NCI-H1092 (cell line): ENCODE results near the gene SPATA46.
"Not testable (repeated sequence)": the region's sequence is repeated elsewhere in the genome, so short reads cannot be mapped to it uniquely, and the experiment has no call there.

Source experiments
- DNase-seq: peaks from one replicate; lab custom pipeline; 2025; lab: John Stamatoyannopoulos, UW

SPATA46 gene

GRCh38 chr1:162357681-162358266, 18.9 kb downstream of the SPATA46 start:
- no peak for DNase-seq

- DNase-seq = no peak
These were observed 23.0 kb downstream of the SPATA46 start for GRCh38 chr1:162353702-162354101.

- DNase-seq = no peak
These were observed 23.6 kb downstream of the SPATA46 start for GRCh38 chr1:162353078-162353477.

GRCh38 chr1:162351874-162352273, 24.8 kb downstream of the SPATA46 start:
- not testable (repeated sequence) for DNase-seq

- no peak for DNase-seq
These were observed 25.3 kb downstream of the SPATA46 start for GRCh38 chr1:162351246-162351842.

- DNase-seq = no peak
These were observed 26.9 kb downstream of the SPATA46 start for GRCh38 chr1:162349635-162350330.

- no peak for DNase-seq
These were observed 29.4 kb downstream of the SPATA46 start for GRCh38 chr1:162347281-162347680.

- no peak for DNase-seq
These were observed 33.2 kb downstream of the SPATA46 start for GRCh38 chr1:162343470-162343869.

GRCh38 chr1:162342452-162342983, 34.1 kb downstream of the SPATA46 start:
- DNase-seq = no peak

GRCh38 chr1:162336621-162337285, 39.9 kb downstream of the SPATA46 start:
- no peak for DNase-seq

GRCh38 chr1:162335126-162335525, 41.5 kb downstream of the SPATA46 start:
- DNase-seq = no peak

- DNase-seq = no peak
These were observed 42.7 kb downstream of the SPATA46 start for GRCh38 chr1:162333991-162334390.

GRCh38 chr1:162329826-162330225, 46.8 kb downstream of the SPATA46 start:
- no peak for DNase-seq

GRCh38 chr1:162328512-162328911, 48.1 kb downstream of the SPATA46 start:
- peak; percentile 78 for DNase-seq

GRCh38 chr1:162327788-162328165, 48.9 kb downstream of the SPATA46 start:
- no peak for DNase-seq

- DNase-seq = no peak
These were observed 49.4 kb downstream of the SPATA46 start for GRCh38 chr1:162327144-162327787.

GRCh38 chr1:162326559-162326958, 50.1 kb downstream of the SPATA46 start:
- DNase-seq = no peak

GRCh38 chr1:162324396-162324795, 52.3 kb downstream of the SPATA46 start:
- DNase-seq = no peak
